Muscle of leg (tissue), 11 donors: Measurements from ENCODE around the gene SELL. TPM values are rescaled to one million over a fixed set of nuclear protein-coding genes. Genes with fewer than 3 reads are reported as not detected.
"Not testable (repeated sequence)": the region's sequence is repeated elsewhere in the genome, so short reads cannot be mapped to it uniquely, and the experiment has no call there.

ENCODE experiments used
- DNase-seq: peaks from one replicate; pipeline ENCODE4 v3.0.0; 2013
- H3K27ac ChIP-seq: one replicate; pipeline ENCODE4 v1.5.1; 2013; ENCODE audit warnings: mild to moderate bottlenecking, low read length, control low read depth
- H3K27me3 ChIP-seq: one replicate; pipeline ENCODE4 v1.6.1; 2013; ENCODE audit warnings: low read length; ENCODE audit not compliant: control insufficient read depth, insufficient read depth
- H3K36me3 ChIP-seq: one replicate; pipeline ENCODE4 v1.6.1; 2013; ENCODE audit warnings: low read length; ENCODE audit not compliant: control insufficient read depth, insufficient read depth
- H3K4me1 ChIP-seq: one replicate; pipeline ENCODE4 v1.6.1; 2013; ENCODE audit warnings: low read length; ENCODE audit not compliant: control insufficient read depth, insufficient read depth
- H3K4me3 ChIP-seq: one replicate; pipeline ENCODE4 v1.5.1; 2013; ENCODE audit warnings: low read length, control low read depth
- H3K9me3 ChIP-seq: replicated peaks from 2 replicates; pipeline ENCODE4 v1.6.1; 2013; ENCODE audit warnings: low read depth, low read length; ENCODE audit not compliant: control insufficient read depth
- WGBS: methylation state at CpG from one replicate; pipeline ENCODE4 v1.1.5; 2013; ENCODE audit warnings: missing lambda C conversion rate; ENCODE audit not compliant: insufficient coverage; 5-methylcytosine and 5-hydroxymethylcytosine counted together
- polyA plus RNA-seq, 8 donors: library from polyadenylated mRNA; unstranded; fragments of 120-200 nt; gene quantifications; one replicate each; pipeline versions ENCODE4 v1.2.1 to v1.2.3, GENCODE V29; 2013; ENCODE audit warnings: inconsistent platforms in 1 of 8, low replicate concordance in 1 of 8; ENCODE audit not compliant: insufficient read length in 8 of 8, insufficient read depth in 1 of 8
- total RNA-seq: library from RNA; stranded (reverse); fragments of 120-200 nt; gene quantifications from one replicate; pipeline ENCODE4 v1.2.4, GENCODE V29; 2013

Gene SELL
- total and polyA plus RNA-seq, 9 donors, result 0.84 to 3.8 (median 2.2) TPM

GRCh38 chr1:169731446-169731845, 20.0 kb upstream of the SELL start:
- peaks cover 2% of the 10 kb centered on the region for H3K27me3 ChIP-seq
- H3K36me3 ChIP-seq, result no peaks in the 10 kb centered on the region
- H3K4me3 ChIP-seq, result no peak overlapping the region
- H3K27ac ChIP-seq, result no peak overlapping the region
- 49% methylated on average over 3 of the region's 4 CpGs for WGBS
- DNase-seq, result no peak
- H3K4me1 ChIP-seq, result no peaks in the 10 kb centered on the region
- H3K9me3 ChIP-seq, result no peaks in the 10 kb centered on the region

GRCh38 chr1:169729991-169730390, 18.6 kb upstream of the SELL start:
- Histone ChIP-seq H3K27me3 (peaks cover 2% of the 10 kb centered on the region), H3K4me3 (no peak overlapping the region), H3K4me1 (no peaks in the 10 kb centered on the region), H3K27ac (no peak overlapping the region), H3K36me3 (no peaks in the 10 kb centered on the region), H3K9me3 (no peaks in the 10 kb centered on the region)
- no peak for DNase-seq

- no peaks in the 10 kb centered on the region for H3K9me3 ChIP-seq
- H3K4me3 ChIP-seq, result no peak overlapping the region
- H3K27ac ChIP-seq, result no peak overlapping the region
- DNase-seq, result no peak
- no peaks in the 10 kb centered on the region for H3K36me3 ChIP-seq
- H3K27me3 ChIP-seq, result peaks cover 2% of the 10 kb centered on the region
- 81% methylated on average over 2 of the region's 6 CpGs for WGBS
- H3K4me1 ChIP-seq, result no peaks in the 10 kb centered on the region
Measured at GRCh38 chr1:169727307-169727706, 15.9 kb upstream of the SELL start.

GRCh38 chr1:169726851-169727250, 15.4 kb upstream of the SELL start:
- H3K4me1 ChIP-seq, result no peaks in the 10 kb centered on the region
- no peak overlapping the region for H3K4me3 ChIP-seq
- no peak overlapping the region for H3K27ac ChIP-seq
- H3K9me3 ChIP-seq, result no peaks in the 10 kb centered on the region
- no peaks in the 10 kb centered on the region for H3K36me3 ChIP-seq
- no peak for DNase-seq
- WGBS, result 67% methylated on average over 1 of the region's 3 CpGs
- peaks cover 2% of the 10 kb centered on the region for H3K27me3 ChIP-seq

- H3K9me3 ChIP-seq, result no peaks in the 10 kb centered on the region
- H3K4me1 ChIP-seq, result no peaks in the 10 kb centered on the region
- no peaks in the 10 kb centered on the region for H3K36me3 ChIP-seq
- no peak overlapping the region for H3K4me3 ChIP-seq
- 80% methylated on average over 1 of the region's 3 CpGs for WGBS
- DNase-seq, result no peak
- H3K27me3 ChIP-seq, result no peaks in the 10 kb centered on the region
- no peak overlapping the region for H3K27ac ChIP-seq
Measured at GRCh38 chr1:169725930-169726329, 14.5 kb upstream of the SELL start.

GRCh38 chr1:169724168-169724567, 12.7 kb upstream of the SELL start:
- Histone ChIP-seq H3K4me3 (no peak overlapping the region), H3K27ac (no peak overlapping the region), H3K4me1 (no peaks in the 10 kb centered on the region), H3K36me3 (no peaks in the 10 kb centered on the region), H3K9me3 (no peaks in the 10 kb centered on the region), H3K27me3 (no peaks in the 10 kb centered on the region)
- no CpG with 5 or more reads among the region's 4 CpGs for WGBS
- no peak for DNase-seq

GRCh38 chr1:169723763-169724162, 12.3 kb upstream of the SELL start:
- Histone ChIP-seq H3K36me3 (no peaks in the 10 kb centered on the region), H3K27me3 (no peaks in the 10 kb centered on the region), H3K4me3 (no peak overlapping the region), H3K9me3 (no peaks in the 10 kb centered on the region), H3K4me1 (no peaks in the 10 kb centered on the region), H3K27ac (no peak overlapping the region)
- WGBS, result no CpG with 5 or more reads among the region's 2 CpGs
- no peak for DNase-seq

GRCh38 chr1:169722779-169723178, 11.4 kb upstream of the SELL start:
- no peaks in the 10 kb centered on the region for H3K36me3 ChIP-seq
- no peaks in the 10 kb centered on the region for H3K4me1 ChIP-seq
- H3K27me3 ChIP-seq, result no peaks in the 10 kb centered on the region
- no peak for DNase-seq
- H3K27ac ChIP-seq, result no peak overlapping the region
- H3K9me3 ChIP-seq, result no peaks in the 10 kb centered on the region
- H3K4me3 ChIP-seq, result no peak overlapping the region

- not testable (repeated sequence) for H3K9me3 ChIP-seq, H3K4me3 ChIP-seq, H3K27me3 ChIP-seq, DNase-seq, H3K36me3 ChIP-seq, H3K27ac ChIP-seq, H3K4me1 ChIP-seq
- no CpG with 5 or more reads among the region's 2 CpGs for WGBS
Measured at GRCh38 chr1:169715100-169715499, 3.7 kb upstream of the SELL start.

GRCh38 chr1:169713090-169713489, 1.7 kb upstream of the SELL start:
- not testable (repeated sequence) for DNase-seq, H3K4me3 ChIP-seq, H3K27ac ChIP-seq, H3K9me3 ChIP-seq, H3K36me3 ChIP-seq, H3K27me3 ChIP-seq, H3K4me1 ChIP-seq
- WGBS, result 100% methylated on average over 2 of the region's 5 CpGs

- no peak for DNase-seq
- no peaks in the 10 kb centered on the region for H3K36me3 ChIP-seq
- no peak overlapping the region for H3K27ac ChIP-seq
- H3K4me3 ChIP-seq, result no peak overlapping the region
- H3K27me3 ChIP-seq, result peaks cover 3% of the 10 kb centered on the region
- no CpG with 5 or more reads among the region's 2 CpGs for WGBS
- no peaks in the 10 kb centered on the region for H3K4me1 ChIP-seq
- no peaks in the 10 kb centered on the region for H3K9me3 ChIP-seq
Measured at GRCh38 chr1:169712309-169712631, 850 bp upstream of the SELL start.
